Progenitor cell of endocrine pancreas (in vitro differentiated cells): Measurements from ENCODE around the gene KRTAP2-4. TPM values are rescaled to one million over a fixed set of nuclear protein-coding genes. Genes with fewer than 3 reads are reported as not detected.
"Not testable (repeated sequence)": the region's sequence is repeated elsewhere in the genome, so short reads cannot be mapped to it uniquely, and the experiment has no call there.

Experiments used
- DNase-seq: peaks from one replicate; pipeline ENCODE4 v3.0.0; 2021; ENCODE audit warnings: low spot score; ENCODE audit not compliant: unreplicated experiment
- H3K27ac Mint-ChIP-seq: 2 replicates; pipeline ENCODE4 v1.8.0; 2021; ENCODE audit warnings: mild to moderate bottlenecking, moderate library complexity, mixed read lengths
- H3K27me3 Mint-ChIP-seq: 2 replicates; pipeline ENCODE4 v1.8.0; 2021; ENCODE audit warnings: mixed read lengths
- H3K36me3 Mint-ChIP-seq: 2 replicates; pipeline ENCODE4 v1.8.0; 2022; ENCODE audit warnings: mixed read lengths; ENCODE audit not compliant: insufficient read depth
- H3K4me1 Mint-ChIP-seq: 2 replicates; pipeline ENCODE4 v1.8.0; 2021; ENCODE audit warnings: low read depth, mixed read lengths
- H3K4me3 Mint-ChIP-seq: 2 replicates; pipeline ENCODE4 v1.8.0; 2021; ENCODE audit warnings: low read depth, mild to moderate bottlenecking, moderate library complexity, mixed read lengths
- H3K9me3 Mint-ChIP-seq: 2 replicates; pipeline ENCODE4 v1.8.0; 2021; ENCODE audit warnings: low read depth, mixed read lengths
- long read RNA-seq: library from polyadenylated mRNA; unstranded; transcript quantifications from one replicate; pipeline ENCODE4 v2.0.0, GENCODE V29; 2020
- total RNA-seq: library from RNA; stranded (reverse); gene quantifications from 2 replicates; pipeline ENCODE4 v1.2.1, GENCODE V29; 2021
- TF ChIP-seq, protein P1 (sequence below): fragments of 200-600 bp; sonication (generic); IDR thresholded peaks from one replicate; pipeline ENCODE4 v1.5.0; 2021; ENCODE audit warnings: antibody characterized with exemption, mild to moderate bottlenecking; ENCODE audit not compliant: unreplicated experiment

KRTAP2-4 gene, protein sequence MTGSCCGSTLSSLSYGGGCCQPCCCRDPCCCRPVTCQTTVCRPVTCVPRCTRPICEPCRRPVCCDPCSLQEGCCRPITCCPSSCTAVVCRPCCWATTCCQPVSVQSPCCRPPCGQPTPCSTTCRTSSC
- total RNA-seq: not detected in 2 replicates
- long read RNA-seq: 0 reads

DNA sequence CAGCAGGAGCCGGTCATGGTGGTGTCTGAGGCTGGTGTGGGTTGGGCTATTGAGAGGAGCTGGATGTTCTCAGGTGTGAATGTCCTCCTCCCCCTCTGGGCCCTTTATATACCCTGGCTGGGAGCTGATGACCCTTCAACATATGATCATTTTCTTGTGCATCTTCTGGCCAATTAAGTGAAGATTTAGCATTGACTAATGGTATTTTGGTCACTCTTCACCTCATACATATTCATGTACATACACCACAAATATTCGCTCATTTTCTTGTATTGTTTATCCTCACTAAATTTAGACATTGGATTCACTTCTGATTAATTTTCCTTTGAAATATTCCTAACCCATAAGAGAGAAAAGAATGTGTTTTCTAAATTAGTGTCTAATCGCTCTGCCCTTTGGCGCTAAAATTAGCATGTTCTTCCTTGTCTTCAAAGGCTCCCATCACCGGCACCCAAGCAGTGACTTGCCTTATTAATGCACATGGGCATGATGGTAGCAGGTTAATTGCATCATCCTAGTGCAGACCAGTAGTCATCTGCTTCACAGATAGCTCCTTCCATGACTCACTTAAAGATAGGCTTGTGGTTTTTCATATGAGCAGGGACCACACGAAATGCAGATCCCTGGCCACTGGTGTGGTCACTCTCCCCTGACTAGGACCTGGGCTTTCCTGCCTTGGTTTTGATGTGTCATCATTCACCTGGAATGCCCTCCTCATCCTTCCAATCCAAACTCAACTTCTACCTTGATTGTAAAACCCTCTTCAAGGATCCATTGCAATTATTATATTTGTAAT is at the start of gene KRTAP2-4:
TSS of gene KRTAP2-4 (minus strand) at position 51 of the 796 bp plus-strand sequence. CDS start at position 17, 34 bp downstream.
- no peak within 1 kb of the TSS for H3K4me3 Mint-ChIP-seq
- TF ChIP-seq, protein P1, sequence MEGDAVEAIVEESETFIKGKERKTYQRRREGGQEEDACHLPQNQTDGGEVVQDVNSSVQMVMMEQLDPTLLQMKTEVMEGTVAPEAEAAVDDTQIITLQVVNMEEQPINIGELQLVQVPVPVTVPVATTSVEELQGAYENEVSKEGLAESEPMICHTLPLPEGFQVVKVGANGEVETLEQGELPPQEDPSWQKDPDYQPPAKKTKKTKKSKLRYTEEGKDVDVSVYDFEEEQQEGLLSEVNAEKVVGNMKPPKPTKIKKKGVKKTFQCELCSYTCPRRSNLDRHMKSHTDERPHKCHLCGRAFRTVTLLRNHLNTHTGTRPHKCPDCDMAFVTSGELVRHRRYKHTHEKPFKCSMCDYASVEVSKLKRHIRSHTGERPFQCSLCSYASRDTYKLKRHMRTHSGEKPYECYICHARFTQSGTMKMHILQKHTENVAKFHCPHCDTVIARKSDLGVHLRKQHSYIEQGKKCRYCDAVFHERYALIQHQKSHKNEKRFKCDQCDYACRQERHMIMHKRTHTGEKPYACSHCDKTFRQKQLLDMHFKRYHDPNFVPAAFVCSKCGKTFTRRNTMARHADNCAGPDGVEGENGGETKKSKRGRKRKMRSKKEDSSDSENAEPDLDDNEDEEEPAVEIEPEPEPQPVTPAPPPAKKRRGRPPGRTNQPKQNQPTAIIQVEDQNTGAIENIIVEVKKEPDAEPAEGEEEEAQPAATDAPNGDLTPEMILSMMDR: no peak
- H3K4me1 Mint-ChIP-seq: peaks cover 2% of the 10 kb centered on the region
- H3K27ac Mint-ChIP-seq: no peak within 1 kb of the TSS
- no peaks in the 10 kb centered on the region for H3K9me3 Mint-ChIP-seq
- no peaks in the 10 kb centered on the region for H3K27me3 Mint-ChIP-seq
- no peaks in the 10 kb centered on the region for H3K36me3 Mint-ChIP-seq
- DNase-seq: no peak

DNA sequence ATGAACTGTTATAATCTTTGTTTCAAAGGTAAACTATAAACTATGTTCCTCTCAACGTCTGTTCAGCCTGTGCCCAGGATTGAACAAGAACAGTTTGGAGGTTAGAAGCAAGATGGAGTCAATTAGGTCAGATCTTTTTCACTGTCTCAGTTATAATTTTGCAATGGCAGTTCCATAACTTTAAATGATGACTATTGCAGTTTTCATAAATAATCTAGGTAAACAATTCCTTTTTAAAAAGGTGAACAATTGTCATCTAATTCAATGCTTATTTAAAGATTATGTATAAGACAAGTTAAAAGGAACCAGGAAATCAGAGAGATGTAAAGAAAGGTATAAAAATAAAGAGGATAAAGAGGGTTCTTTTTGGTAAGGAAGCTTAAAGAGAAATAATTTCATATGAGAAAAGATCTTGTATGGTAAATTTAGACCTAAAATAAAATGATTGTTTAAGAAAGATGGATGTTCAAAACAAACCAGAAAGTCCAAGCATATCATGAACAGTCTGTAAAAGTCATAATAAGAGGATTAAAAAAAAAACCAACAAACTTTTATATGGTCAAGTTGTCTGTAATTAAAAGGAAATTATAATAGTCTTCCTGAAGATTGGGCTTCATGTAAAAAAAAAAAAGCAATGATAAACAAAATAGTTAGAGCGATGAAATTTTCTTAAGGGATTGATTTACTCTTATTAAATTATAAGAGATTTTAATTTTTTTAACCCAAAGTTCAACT is 45.6 kb upstream of the KRTAP2-4 start:
- Mint-ChIP-seq H3K9me3 (peaks cover 12% of the 10 kb centered on the region), H3K36me3 (no peaks in the 10 kb centered on the region), H3K27ac (no peak overlapping the region), H3K27me3 (no peaks in the 10 kb centered on the region), H3K4me1 (peaks cover 21% of the 10 kb centered on the region), H3K4me3 (no peak overlapping the region)
- DNase-seq: no peak
- TF ChIP-seq, protein P1: no peak

DNA sequence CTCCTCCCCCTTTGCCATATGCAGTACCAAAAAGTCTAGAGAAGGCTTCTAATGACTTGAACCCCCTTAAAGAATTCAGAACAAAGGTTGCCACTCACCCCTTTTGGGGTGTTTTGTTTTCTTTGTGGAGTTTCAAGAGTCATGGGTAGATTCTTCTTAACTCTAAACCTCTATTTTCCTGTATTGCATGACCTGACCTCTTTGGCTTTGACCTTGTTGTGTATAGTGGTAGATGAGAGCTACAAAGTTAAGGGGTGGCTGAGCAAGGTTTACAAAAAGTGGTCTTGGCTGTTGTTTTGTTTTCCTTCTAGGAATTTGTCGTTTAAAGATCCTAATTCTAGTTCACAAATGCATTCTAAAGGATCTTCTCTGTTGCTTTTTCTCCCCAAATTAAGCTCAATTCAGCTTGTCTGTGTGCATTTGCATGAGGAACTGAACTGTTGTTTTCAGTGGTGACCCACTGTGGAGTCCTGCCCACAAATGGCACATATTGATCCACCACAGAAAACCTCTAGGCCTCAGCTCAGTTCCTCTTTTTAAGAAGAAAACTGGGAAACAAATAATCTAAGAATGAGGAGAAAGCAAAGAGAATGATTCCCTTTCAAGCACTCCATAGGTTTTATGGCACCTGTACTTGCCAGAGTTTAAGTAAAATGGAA is 43.2 kb upstream of the KRTAP2-4 start:
- H3K27me3 Mint-ChIP-seq, DNase-seq, H3K27ac Mint-ChIP-seq, H3K36me3 Mint-ChIP-seq, H3K4me1 Mint-ChIP-seq, H3K4me3 Mint-ChIP-seq: not testable (repeated sequence)
- H3K9me3 Mint-ChIP-seq: peaks cover 12% of the 10 kb centered on the region

DNA sequence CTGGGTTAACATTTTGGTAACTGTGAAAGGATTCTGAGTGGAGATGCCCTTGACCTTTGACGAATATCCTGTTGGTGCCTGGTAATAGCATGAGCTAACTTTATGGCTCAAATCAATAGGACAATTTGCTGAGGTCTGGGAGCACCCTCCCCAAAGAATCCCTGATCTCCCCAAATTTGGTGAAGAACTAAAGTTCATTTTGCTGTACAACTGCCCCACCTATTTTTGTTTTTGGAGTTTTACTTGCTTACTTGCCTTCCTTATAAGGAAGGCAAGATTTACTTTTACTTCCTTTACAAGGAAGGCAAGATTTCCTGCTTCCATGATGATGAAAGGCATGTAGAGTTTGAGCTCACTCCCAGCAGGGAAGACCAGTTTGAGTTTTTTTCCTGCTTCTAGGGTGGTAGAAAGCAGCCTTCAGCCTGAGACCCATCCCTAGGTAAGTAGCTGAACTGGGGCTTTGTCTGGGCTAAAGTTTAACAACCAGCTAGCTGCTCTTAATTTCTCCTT is 42.3 kb upstream of the KRTAP2-4 start:
- no peak overlapping the region for H3K4me3 Mint-ChIP-seq
- no peaks in the 10 kb centered on the region for H3K36me3 Mint-ChIP-seq
- H3K4me1 Mint-ChIP-seq: peaks cover 6% of the 10 kb centered on the region
- TF ChIP-seq, protein P1: no peak
- H3K27ac Mint-ChIP-seq: no peak overlapping the region
- H3K27me3 Mint-ChIP-seq: peaks cover 5% of the 10 kb centered on the region
- no peak for DNase-seq
- H3K9me3 Mint-ChIP-seq: peaks cover 12% of the 10 kb centered on the region

DNA sequence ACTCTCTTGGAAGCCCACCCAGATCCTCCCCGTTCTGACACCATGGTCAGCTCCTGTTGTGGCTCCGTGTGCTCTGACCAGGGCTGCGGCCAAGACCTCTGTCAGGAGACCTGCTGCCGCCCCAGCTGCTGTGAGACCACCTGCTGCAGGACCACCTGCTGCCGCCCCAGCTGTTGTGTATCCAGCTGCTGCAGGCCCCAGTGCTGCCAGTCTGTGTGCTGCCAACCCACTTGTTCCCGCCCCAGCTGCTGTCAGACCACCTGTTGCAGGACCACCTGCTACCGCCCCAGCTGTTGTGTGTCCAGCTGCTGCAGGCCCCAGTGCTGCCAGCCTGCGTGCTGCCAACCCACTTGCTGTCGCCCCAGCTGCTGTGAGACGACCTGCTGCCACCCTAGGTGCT is 39.7 kb upstream of the KRTAP2-4 start, which contains the start of gene KRTAP4-9:
TSS of gene KRTAP4-9 (plus strand) at position 43 of the 400 bp plus-strand sequence. CDS start at position 43, 0 bp downstream.
- H3K27me3 Mint-ChIP-seq, H3K36me3 Mint-ChIP-seq, H3K4me3 Mint-ChIP-seq, H3K27ac Mint-ChIP-seq, DNase-seq, H3K9me3 Mint-ChIP-seq, H3K4me1 Mint-ChIP-seq: not testable (repeated sequence)

DNA sequence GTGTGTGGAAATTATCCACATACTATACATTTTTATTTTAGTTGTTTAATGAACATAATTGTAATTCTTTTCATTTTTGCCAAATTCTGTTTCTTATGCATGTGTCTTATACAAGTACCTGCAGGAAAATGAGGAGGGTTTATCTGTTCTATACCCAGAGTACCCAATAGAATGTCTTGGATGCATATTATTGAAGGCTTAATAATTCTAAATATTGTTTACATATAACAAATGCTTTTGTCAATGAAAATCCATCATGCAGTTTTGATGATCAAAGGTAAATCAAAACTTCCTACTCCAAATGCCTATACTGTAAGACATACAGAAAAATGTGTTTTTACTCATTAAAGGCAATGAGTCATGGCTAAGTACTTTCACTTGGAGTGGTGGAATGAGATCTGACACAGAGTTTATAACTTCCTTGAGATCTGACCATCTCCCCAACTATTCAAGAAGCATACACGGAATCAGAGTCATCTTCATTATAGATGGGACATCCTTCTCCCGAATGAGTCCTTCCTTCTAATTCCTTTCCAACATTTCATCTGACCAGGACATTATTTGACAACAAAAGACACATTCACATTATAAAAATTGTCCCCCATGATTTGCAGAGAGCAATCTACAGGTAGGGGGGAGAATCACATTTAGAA is 38.8 kb upstream of the KRTAP2-4 start:
- H3K9me3 Mint-ChIP-seq, H3K27ac Mint-ChIP-seq, H3K36me3 Mint-ChIP-seq, DNase-seq, H3K27me3 Mint-ChIP-seq, H3K4me3 Mint-ChIP-seq, H3K4me1 Mint-ChIP-seq: not testable (repeated sequence)
